A549 treated with GW870086 at 1 μM for 4 hours (cell line): ENCODE measurements around the gene FDX1. TPM values are rescaled to one million over a fixed set of nuclear protein-coding genes. Genes with fewer than 3 reads are reported as not detected.

Source experiments
- total RNA-seq: library from RNA; stranded (reverse); fragments of 200-300 nt; extraction: Qiagen RNA extraction; gene quantifications from 5 replicates; pipeline ENCODE4 v1.2.3, GENCODE V29; 2022; ENCODE audit warnings: low read depth

Gene FDX1, protein sequence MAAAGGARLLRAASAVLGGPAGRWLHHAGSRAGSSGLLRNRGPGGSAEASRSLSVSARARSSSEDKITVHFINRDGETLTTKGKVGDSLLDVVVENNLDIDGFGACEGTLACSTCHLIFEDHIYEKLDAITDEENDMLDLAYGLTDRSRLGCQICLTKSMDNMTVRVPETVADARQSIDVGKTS
- 14.8 to 16.4 TPM (median 16.0 TPM) in 5 replicates for total RNA-seq

DNA sequence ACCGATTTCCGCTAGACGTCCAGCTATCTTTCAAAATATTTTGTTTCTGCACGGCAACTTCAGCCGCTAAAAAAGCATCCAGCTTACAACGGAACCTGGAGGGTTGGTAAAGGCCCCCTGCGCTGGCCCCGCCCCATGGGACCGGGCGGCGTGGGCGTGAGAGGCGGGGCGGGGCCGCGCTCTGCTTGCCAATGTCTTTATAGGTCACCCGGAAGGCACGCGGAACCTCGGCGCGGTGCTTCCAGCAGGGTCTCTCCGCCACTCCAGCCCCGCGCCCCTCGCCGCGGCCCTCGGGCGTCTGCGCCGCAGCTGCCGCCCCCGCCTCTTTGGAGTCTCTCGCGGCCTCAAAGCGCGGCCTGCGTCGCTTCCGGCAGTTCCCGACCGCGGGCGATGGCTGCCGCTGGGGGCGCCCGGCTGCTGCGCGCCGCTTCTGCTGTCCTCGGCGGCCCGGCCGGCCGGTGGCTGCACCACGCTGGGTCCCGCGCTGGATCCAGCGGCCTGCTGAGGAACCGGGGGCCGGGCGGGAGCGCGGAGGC lies at the start of gene FDX1:
FDX1 (plus strand) TSS at position 218 of the 536 bp plus-strand sequence; CDS start at position 391, 173 bp downstream.

Other genes starting within 250 kb of the FDX1 start
- gene RDX, start 133.3 kb upstream of the FDX1 start, total RNA-seq, result 82.3 to 140 TPM (median 126 TPM) in 5 replicates